AG09319 (cell line): Measurements from ENCODE around the gene KLHL1.

ENCODE experiments used
- DNase-seq: peaks from one replicate; pipeline ENCODE4 v3.0.0-alpha.2; 2010; ENCODE audit warnings: low read depth; ENCODE audit errors: extremely low read depth
- CTCF ChIP-seq: IDR thresholded peaks from 2 replicates; pipeline ENCODE4 v1.5.1; 2011; ENCODE audit warnings: low read depth, mild to moderate bottlenecking, inconsistent platforms, low read length, moderate library complexity

Gene KLHL1

DNA sequence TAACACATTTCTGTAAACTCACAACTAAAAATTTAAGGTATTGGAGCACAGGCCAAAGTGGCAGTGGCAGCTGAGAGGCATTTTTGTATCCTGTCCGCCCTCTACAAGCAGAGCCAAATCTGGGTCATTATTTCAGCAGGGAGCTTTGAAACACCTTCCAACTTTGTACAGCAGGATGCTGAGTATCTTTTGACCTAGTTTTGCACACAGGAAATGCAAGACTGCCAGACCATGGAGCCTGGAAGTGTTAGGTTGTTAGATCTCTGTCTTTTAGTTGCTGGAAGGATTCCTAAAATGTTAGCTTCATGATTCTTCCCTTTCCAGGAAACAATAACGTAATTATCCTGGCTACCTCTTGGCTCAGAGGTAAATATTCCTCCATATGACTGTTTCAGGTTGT, 149.2 kb downstream of the KLHL1 start:
- DNase-seq, result no peak

DNA sequence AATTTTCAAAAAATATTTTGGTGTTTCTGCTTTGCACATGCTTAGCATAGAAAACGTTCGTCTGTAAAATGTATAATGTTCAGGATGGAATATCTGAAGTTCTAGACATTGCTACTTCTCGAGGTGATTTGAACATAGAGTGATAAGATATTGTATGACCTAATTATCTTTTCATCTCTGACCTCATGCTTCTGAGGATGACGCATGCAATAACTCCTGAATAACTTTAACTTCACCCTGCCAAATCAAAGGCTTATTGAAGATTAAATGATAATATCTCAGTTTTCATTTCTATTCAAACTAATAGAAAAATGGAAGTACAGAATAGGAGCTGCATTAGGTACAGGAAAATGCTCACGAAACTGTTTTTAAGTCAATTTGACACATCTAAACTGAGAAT, 151.4 kb downstream of the KLHL1 start:
- no peak for DNase-seq
- no peak for TF ChIP-seq CTCF

More for the DNA sequence above, 149.2 kb downstream of the KLHL1 start:
- no peak for TF ChIP-seq CTCF

DNA sequence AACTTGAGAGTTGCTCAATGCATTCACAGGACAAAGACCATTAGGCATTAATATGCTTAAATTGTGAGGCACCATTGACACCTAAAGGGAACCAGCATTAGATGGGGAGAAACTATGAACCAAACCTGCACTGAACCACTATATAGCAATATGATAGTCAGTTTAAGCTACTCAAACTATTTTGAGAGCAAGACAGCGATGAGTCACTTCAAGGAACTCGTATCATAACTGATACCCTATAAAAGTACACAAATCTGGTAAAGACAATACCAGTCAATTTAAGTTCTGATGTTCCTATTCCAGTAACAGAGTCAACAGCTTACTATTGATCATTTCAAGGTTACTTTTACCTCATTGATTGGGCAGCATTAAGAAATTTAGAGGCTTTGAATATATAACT, 151.9 kb downstream of the KLHL1 start:
- TF ChIP-seq CTCF, result no peak
- DNase-seq, result no peak

DNA sequence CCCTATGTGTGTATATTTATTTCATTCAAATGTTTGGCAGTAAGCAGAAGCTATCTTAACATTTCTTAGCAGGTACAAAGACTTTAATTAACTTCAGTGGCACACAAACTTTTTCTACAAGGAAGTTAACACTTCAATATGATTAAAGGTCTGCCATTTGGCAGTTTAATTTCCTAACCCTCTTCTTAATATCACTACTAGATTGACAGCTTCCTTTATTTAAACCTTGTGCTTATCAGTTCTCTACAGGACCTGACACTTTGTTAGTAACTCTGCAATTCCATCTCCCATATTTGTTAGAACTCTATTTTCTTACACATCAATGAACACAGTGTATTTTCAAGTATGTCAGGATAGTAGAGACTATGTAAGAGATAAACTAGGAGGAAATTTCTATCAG, 153.0 kb downstream of the KLHL1 start:
- no peak for DNase-seq
- no peak for TF ChIP-seq CTCF

DNA sequence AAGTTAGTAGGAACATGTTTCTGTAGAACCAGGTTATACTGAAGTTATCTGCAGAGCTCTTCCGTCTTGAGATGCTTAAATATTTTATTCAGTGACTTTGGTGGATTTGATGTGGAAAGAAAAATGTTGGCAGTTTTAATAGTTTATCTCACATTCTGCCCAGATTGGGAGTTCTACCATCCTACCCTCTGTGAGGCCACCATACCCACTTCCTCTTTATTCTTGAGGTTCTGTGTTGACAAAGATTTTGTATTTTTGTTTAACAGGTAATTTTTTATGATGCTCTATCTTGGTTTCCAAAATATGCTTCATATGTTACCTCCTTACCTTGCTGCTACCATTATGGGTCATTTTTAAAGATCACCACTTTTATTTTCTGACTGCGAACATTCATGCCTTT, 156.8 kb downstream of the KLHL1 start:
- no peak for TF ChIP-seq CTCF
- no peak for DNase-seq

GRCh38 chr13:69950160-69950559, 158.1 kb downstream of the KLHL1 start:
- no peak for DNase-seq
- no peak for TF ChIP-seq CTCF

DNA sequence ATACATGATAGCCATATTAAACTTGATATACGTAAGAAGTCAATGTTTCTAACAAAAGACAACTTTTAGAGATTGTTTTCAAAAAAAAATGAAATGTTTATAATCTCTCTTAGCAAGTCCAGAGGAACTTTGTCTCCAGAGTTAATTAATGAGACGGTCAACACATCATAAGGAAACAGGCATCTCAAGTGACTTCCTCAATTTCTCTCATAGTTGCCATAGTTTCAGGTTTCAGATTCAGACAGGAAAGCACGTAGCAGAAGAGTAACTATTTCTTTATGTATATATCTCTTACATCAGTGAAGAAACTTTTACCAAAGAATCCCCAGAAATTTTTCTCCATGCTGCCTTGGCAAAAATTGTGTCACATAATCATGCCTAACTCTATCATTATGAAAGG, 160.2 kb downstream of the KLHL1 start:
- no peak for DNase-seq
- TF ChIP-seq CTCF, result no peak
